GM06990 (cell line): ENCODE data around the gene SSU72.

Source experiments
- DNase-seq: peaks from one replicate; pipeline ENCODE4 v3.0.0-alpha.2; 2011; ENCODE audit not compliant: insufficient read length; ENCODE audit errors: extremely low read depth
- H3K27me3 ChIP-seq: replicated peaks from 2 replicates; pipeline ENCODE4 v1.6.0; 2011; ENCODE audit warnings: low read length; ENCODE audit not compliant: control insufficient read depth, insufficient read depth
- H3K36me3 ChIP-seq: 2 replicates; pipeline ENCODE4 v1.5.1; 2011; ENCODE audit warnings: low read length; ENCODE audit not compliant: control insufficient read depth, insufficient read depth
- H3K4me3 ChIP-seq: replicated peaks from 2 replicates; pipeline ENCODE4 v1.5.1; 2011; ENCODE audit warnings: low read depth, mild to moderate bottlenecking, control low read depth, low read length
- CTCF ChIP-seq: IDR thresholded peaks from 2 replicates; pipeline ENCODE4 v1.5.1; 2011; ENCODE audit warnings: low read length, control low read depth, mild to moderate bottlenecking, inconsistent platforms; ENCODE audit not compliant: insufficient read depth, poor library complexity, severe bottlenecking

The SSU72 gene

GRCh38 chr1:1573843-1574720, 581 bp downstream of the SSU72 start:
- TF ChIP-seq CTCF = no peak
- DNase-seq = no peak

GRCh38 chr1:1569341-1569740, 5.3 kb downstream of the SSU72 start:
- no peak overlapping the region for H3K4me3 ChIP-seq
- TF ChIP-seq CTCF = no peak
- H3K27me3 ChIP-seq = no peaks in the 10 kb centered on the region
- H3K36me3 ChIP-seq = peaks cover 14% of the 10 kb centered on the region
- DNase-seq = no peak

More at GRCh38 chr1:1573843-1574720, 581 bp downstream of the SSU72 start:
- H3K4me3 ChIP-seq = peak overlapping the region; percentile 99
- H3K27me3 ChIP-seq = no peaks in the 10 kb centered on the region
- H3K36me3 ChIP-seq = peaks cover 5% of the 10 kb centered on the region

GRCh38 chr1:1567891-1568291, 6.8 kb downstream of the SSU72 start:
- H3K36me3 ChIP-seq = peaks cover 18% of the 10 kb centered on the region

GRCh38 chr1:1567152-1567875, 7.3 kb downstream of the SSU72 start:
- peaks cover 21% of the 10 kb centered on the region for H3K36me3 ChIP-seq
- no peak for TF ChIP-seq CTCF
- DNase-seq = no peak

More at GRCh38 chr1:1567891-1568291, 6.8 kb downstream of the SSU72 start:
- no peak for TF ChIP-seq CTCF
- Histone ChIP-seq H3K27me3 (no peaks in the 10 kb centered on the region), H3K4me3 (no peak overlapping the region)
- no peak for DNase-seq

GRCh38 chr1:1565340-1565739, 9.3 kb downstream of the SSU72 start:
- Histone ChIP-seq H3K4me3 (no peak overlapping the region), H3K36me3 (peaks cover 25% of the 10 kb centered on the region), H3K27me3 (no peaks in the 10 kb centered on the region)
- TF ChIP-seq CTCF = no peak
- no peak for DNase-seq

More at GRCh38 chr1:1567152-1567875, 7.3 kb downstream of the SSU72 start:
- H3K27me3 ChIP-seq = no peaks in the 10 kb centered on the region
- H3K4me3 ChIP-seq = no peak overlapping the region
